ENCODE data around the gene PHLDA2.

PHLDA2 gene

DNA sequence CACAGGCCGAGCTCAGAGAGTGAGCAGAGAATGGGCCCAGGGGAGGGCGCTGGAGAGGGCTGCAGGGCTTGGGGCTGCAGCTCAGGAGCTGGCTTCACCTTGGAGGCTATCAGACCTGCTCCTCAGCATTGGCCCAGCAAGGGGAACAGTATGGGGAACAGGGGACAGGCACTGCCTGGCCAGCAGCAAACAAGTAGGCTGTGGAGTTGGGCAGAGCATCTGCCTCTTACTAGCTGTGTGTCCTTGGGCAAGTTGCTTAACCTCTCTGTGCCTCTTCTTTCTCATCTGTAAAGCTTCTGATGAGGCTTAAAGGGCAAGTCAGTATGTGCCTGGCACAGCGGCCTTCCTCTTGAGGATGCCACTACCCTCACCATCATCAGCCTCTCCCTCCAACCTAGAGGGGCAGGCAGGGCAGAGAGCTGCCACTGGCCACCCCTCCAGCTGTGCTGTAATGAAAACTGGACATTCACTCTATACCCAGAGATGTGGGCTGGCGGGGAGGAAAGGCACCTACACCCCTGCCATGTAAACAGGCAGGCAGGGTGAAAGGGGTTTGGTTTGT, 36.2 kb downstream of the PHLDA2 start:
- DNase-seq, result no peak
- Histone ChIP-seq H3K9me3 (ENCODE audit: control insufficient read depth, low read length) (no peaks in the 10 kb centered on the region), H3K4me2 (ENCODE audit: low read length, poor library complexity, severe bottlenecking) (peak overlapping the region; percentile 74), H3K23ac (ENCODE audit: low read length in 2 of 2) (no peak overlapping the region), H2AFZ (ENCODE audit: low read depth, low read length) (no peak overlapping the region), H3K4me1 (ENCODE audit: control insufficient read depth, insufficient read depth, low read depth, low read length) (peaks cover 37% of the 10 kb centered on the region), H3K18ac (ENCODE audit: low read depth in 1 of 2, low read length in 2 of 2) (peak overlapping the region; percentile 47 to 99), H3K27ac (ENCODE audit: low read length, poor library complexity, severe bottlenecking) (peak overlapping the region; percentile 1), H3K4ac (ENCODE audit: low read depth in 1 of 2, low read length in 2 of 2) (peak overlapping the region; percentile 68 to 82), H3K14ac (ENCODE audit: low read length in 2 of 2) (peak overlapping the region in 1 of 2 experiments; percentile 85), H2BK120ac (ENCODE audit: low read depth, low read length) (peak overlapping the region; percentile 19), H3K27me3 (ENCODE audit: control insufficient read depth in 1 of 2, insufficient read depth in 1 of 2, low read length in 2 of 2) (no peaks in the 10 kb centered on the region), H3K9ac (ENCODE audit: low read length) (peak overlapping the region; percentile 87), H3K79me1 (replicated peaks; ENCODE audit: low read length, poor library complexity, severe bottlenecking) (no peaks in the 10 kb centered on the region), H2BK5ac (ENCODE audit: low read depth, low read length, poor library complexity, severe bottlenecking) (no peak overlapping the region), H4K8ac (ENCODE audit: low read length) (peak overlapping the region; percentile 98), H2BK12ac (ENCODE audit: low read length in 2 of 2) (peak overlapping the region; percentile 18 to 23), H4K91ac (ENCODE audit: low read length) (peak overlapping the region; percentile 62), H3K4me3 (ENCODE audit: insufficient read depth in 1 of 2, low read depth in 1 of 2, low read length in 2 of 2) (peak overlapping the region; percentile 43 to 81), H2BK15ac (ENCODE audit: low read depth, poor library complexity, severe bottlenecking) (no peak overlapping the region), H2AK5ac (ENCODE audit: low read length, severe bottlenecking) (peak overlapping the region; percentile 14), H3K36me3 (ENCODE audit: control insufficient read depth in 1 of 2, insufficient read depth in 2 of 2, low read depth in 1 of 2, low read length in 2 of 2) (no peaks in the 10 kb centered on the region)
- WGBS, result 28% methylated on average over 3 of the region's 4 CpGs

DNA sequence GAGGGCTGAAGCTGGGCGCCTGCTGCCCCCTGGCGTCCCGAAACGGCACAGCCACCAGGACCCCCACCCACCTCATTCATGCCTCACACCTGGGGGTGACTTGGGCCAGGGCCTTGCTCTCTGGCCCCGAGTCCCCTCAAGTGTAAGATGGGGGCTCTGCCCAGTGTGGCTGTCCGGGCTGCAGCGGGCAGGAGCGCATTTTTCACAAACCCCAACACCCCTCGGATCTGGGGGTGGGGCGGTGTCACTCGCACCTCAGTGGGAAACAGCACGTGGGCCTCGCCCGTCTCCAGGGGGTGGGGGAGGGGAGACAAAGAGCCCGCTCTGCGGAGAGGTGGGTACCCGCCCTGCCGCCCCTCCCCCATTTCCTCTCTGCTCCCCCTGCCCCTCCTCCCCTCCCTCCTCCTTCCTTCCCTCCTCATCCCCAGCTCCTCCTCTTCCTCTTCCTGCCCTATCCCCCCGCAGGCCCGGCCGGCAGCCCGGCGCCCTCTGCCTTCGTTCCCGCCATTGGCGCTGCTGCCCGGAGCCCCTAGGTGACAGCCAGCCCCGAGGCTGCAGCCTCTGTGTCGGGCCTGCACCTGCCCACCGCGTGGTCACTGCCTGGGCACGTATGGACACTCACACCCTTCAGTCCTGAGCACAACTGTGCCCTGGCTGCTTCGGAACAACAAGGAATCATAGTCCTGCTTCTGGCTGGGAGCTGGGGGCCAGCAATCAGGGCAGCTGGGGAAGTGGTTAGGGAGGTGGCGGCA, 36.8 kb downstream of the PHLDA2 start:
- peak overlapping the region; percentile 51 for H2AFZ ChIP-seq (ENCODE audit: low read depth, low read length)
- H2BK12ac ChIP-seq (ENCODE audit: low read length in 2 of 2), result peak overlapping the region; percentile 92 to 94
- H3K36me3 ChIP-seq (ENCODE audit: control insufficient read depth in 1 of 2, insufficient read depth in 2 of 2, low read depth in 1 of 2, low read length in 2 of 2), result no peaks in the 10 kb centered on the region
- H3K4me2 ChIP-seq (ENCODE audit: low read length, poor library complexity, severe bottlenecking), result peak overlapping the region; percentile 74
- H3K18ac ChIP-seq (ENCODE audit: low read depth in 1 of 2, low read length in 2 of 2), result peak overlapping the region; percentile 99
- peak overlapping the region in 1 of 2 experiments; percentile 85 for H3K14ac ChIP-seq (ENCODE audit: low read length in 2 of 2)
- peak overlapping the region; percentile 95 for H2BK120ac ChIP-seq (ENCODE audit: low read depth, low read length)
- H3K23ac ChIP-seq (ENCODE audit: low read length in 2 of 2), result no peak overlapping the region
- H3K27me3 ChIP-seq (ENCODE audit: control insufficient read depth in 1 of 2, insufficient read depth in 1 of 2, low read length in 2 of 2), result no peaks in the 10 kb centered on the region
- H3K9ac ChIP-seq (ENCODE audit: low read length), result peak overlapping the region; percentile 87
- H3K4ac ChIP-seq (ENCODE audit: low read depth in 1 of 2, low read length in 2 of 2), result peak overlapping the region; percentile 82 to 96
- H3K27ac ChIP-seq (ENCODE audit: low read length, poor library complexity, severe bottlenecking), result peak overlapping the region; percentile 40
- 3% methylated on average over 34 of the region's 34 CpGs for WGBS
- peak overlapping the region; percentile 49 for H2BK5ac ChIP-seq (ENCODE audit: low read depth, low read length, poor library complexity, severe bottlenecking)
- peak overlapping the region; percentile 100 for H4K8ac ChIP-seq (ENCODE audit: low read length)
- no peaks in the 10 kb centered on the region for H3K79me1 ChIP-seq (replicated peaks; ENCODE audit: low read length, poor library complexity, severe bottlenecking)
- peaks cover 42% of the 10 kb centered on the region for H3K4me1 ChIP-seq (ENCODE audit: control insufficient read depth, insufficient read depth, low read depth, low read length)
- H2AK5ac ChIP-seq (ENCODE audit: low read length, severe bottlenecking), result no peak overlapping the region
- H2BK15ac ChIP-seq (ENCODE audit: low read depth, poor library complexity, severe bottlenecking), result peak overlapping the region; percentile 100
- DNase-seq, result peak; percentile 53
- H3K4me3 ChIP-seq (ENCODE audit: insufficient read depth in 1 of 2, low read depth in 1 of 2, low read length in 2 of 2), result peak overlapping the region; percentile 43 to 81
- H4K91ac ChIP-seq (ENCODE audit: low read length), result peak overlapping the region; percentile 100
- no peaks in the 10 kb centered on the region for H3K9me3 ChIP-seq (ENCODE audit: control insufficient read depth, low read length)

DNA sequence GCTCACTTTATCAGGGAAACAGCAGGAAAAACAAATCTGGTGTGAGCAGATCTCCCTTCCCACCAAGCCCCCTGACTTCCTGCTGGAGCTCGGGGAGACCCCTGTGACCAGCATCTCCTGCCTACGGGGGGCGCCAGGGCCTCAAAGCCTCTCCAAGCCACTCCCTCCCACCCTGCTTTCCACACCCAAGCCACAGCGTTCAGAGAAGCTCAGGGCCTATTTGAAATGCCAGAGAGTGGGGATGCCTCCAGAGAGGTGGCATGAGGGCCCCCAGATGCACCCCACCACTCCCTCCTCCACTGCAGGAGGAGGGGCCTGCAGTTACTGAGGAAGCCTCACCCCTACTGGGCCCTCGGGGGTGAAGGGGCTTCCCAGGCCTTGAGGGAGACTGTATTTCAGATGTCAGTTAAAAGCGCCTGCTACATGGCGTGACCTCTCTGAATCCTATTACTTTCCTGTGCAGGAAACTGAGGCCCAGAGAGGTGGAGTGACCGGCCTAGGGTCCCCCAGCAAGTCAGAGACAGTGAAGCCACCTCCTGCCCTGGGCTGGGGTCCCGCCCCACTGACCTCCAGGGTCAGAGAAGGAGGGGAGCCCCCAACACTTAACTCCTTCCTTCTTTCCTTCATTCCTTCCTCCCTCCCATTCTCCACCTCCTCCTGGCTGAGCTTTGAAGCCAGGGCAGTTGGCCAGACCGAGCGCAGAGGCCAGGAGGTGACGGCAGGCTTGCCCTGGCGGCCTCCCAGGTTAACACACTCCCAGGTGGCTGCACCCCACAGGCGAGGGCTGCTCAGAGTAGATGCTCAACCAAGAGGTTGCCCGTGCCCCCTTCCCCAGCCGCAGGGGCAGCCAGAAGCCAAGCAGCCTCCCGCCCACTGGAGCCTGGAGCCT, 37.6 kb downstream of the PHLDA2 start:
- H4K8ac ChIP-seq (ENCODE audit: low read length), result peak overlapping the region; percentile 100
- 48% methylated on average over 17 of the region's 17 CpGs for WGBS
- H2BK15ac ChIP-seq (ENCODE audit: low read depth, poor library complexity, severe bottlenecking), result peak overlapping the region; percentile 96
- H2AFZ ChIP-seq (ENCODE audit: low read depth, low read length), result peak overlapping the region; percentile 51
- H3K9ac ChIP-seq (ENCODE audit: low read length), result peak overlapping the region; percentile 87
- peak overlapping the region in 1 of 2 experiments; percentile 51 for H3K14ac ChIP-seq (ENCODE audit: low read length in 2 of 2)
- no peaks in the 10 kb centered on the region for H3K79me1 ChIP-seq (replicated peaks; ENCODE audit: low read length, poor library complexity, severe bottlenecking)
- H3K4me1 ChIP-seq (ENCODE audit: control insufficient read depth, insufficient read depth, low read depth, low read length), result peaks cover 45% of the 10 kb centered on the region
- no peaks in the 10 kb centered on the region for H3K36me3 ChIP-seq (ENCODE audit: control insufficient read depth in 1 of 2, insufficient read depth in 2 of 2, low read depth in 1 of 2, low read length in 2 of 2)
- peak overlapping the region; percentile 100 for H4K91ac ChIP-seq (ENCODE audit: low read length)
- peak overlapping the region; percentile 95 for H2BK120ac ChIP-seq (ENCODE audit: low read depth, low read length)
- H2BK5ac ChIP-seq (ENCODE audit: low read depth, low read length, poor library complexity, severe bottlenecking), result peak overlapping the region; percentile 3
- peak overlapping the region; percentile 74 for H3K4me2 ChIP-seq (ENCODE audit: low read length, poor library complexity, severe bottlenecking)
- no peak overlapping the region for H3K23ac ChIP-seq (ENCODE audit: low read length in 2 of 2)
- peak overlapping the region in 1 of 2 experiments; percentile 81 for H3K4me3 ChIP-seq (ENCODE audit: insufficient read depth in 1 of 2, low read depth in 1 of 2, low read length in 2 of 2)
- H2BK12ac ChIP-seq (ENCODE audit: low read length in 2 of 2), result peak overlapping the region; percentile 52 to 68
- no peaks in the 10 kb centered on the region for H3K9me3 ChIP-seq (ENCODE audit: control insufficient read depth, low read length)
- H3K27ac ChIP-seq (ENCODE audit: low read length, poor library complexity, severe bottlenecking), result no peak overlapping the region
- H2AK5ac ChIP-seq (ENCODE audit: low read length, severe bottlenecking), result peak overlapping the region; percentile 75
- no peaks in the 10 kb centered on the region for H3K27me3 ChIP-seq (ENCODE audit: control insufficient read depth in 1 of 2, insufficient read depth in 1 of 2, low read length in 2 of 2)
- no peak for DNase-seq
- peak overlapping the region; percentile 62 to 96 for H3K4ac ChIP-seq (ENCODE audit: low read depth in 1 of 2, low read length in 2 of 2)
- H3K18ac ChIP-seq (ENCODE audit: low read depth in 1 of 2, low read length in 2 of 2), result peak overlapping the region; percentile 99
